ENCODE data around the gene NR6A1. TPM values are rescaled to one million over a fixed set of nuclear protein-coding genes. Genes with fewer than 3 reads are reported as not detected.

NR6A1 gene
- total RNA-seq, 1 experiment from 2014 or later = 164 TPM

GRCh38 chr9:124631326-124631725 is 139.8 kb downstream of the NR6A1 start:
- ChIA-PET CTCF (interaction anchor here (1.2 kb wide), 1 partner anchor 14 kb away, joined by 5 read pairs; no protein-coding TSS in a partner anchor), POLR2A (no interaction called here)
- H3K9me3 Mint-ChIP-seq = no peaks in the 10 kb centered on the region
- no peak overlapping the region for H3K4me3 Mint-ChIP-seq
- peaks cover 10% of the 10 kb centered on the region for H3K4me1 Mint-ChIP-seq
- no peak for TF ChIP-seq STAT6 (CRISPR knock-in tag; conservative IDR thresholded peaks at IDR 0.05; ENCODE audit: low read depth)
- no peak for TF ChIP-seq ZNF263 (CRISPR knock-in tag; IDR thresholded peaks at IDR 0.05; ENCODE audit: low read depth)
- no peak for TF ChIP-seq FOXP1 (CRISPR knock-in tag; IDR thresholded peaks at IDR 0.05; ENCODE audit: borderline replicate concordance)
- TF ChIP-seq, protein P1, sequence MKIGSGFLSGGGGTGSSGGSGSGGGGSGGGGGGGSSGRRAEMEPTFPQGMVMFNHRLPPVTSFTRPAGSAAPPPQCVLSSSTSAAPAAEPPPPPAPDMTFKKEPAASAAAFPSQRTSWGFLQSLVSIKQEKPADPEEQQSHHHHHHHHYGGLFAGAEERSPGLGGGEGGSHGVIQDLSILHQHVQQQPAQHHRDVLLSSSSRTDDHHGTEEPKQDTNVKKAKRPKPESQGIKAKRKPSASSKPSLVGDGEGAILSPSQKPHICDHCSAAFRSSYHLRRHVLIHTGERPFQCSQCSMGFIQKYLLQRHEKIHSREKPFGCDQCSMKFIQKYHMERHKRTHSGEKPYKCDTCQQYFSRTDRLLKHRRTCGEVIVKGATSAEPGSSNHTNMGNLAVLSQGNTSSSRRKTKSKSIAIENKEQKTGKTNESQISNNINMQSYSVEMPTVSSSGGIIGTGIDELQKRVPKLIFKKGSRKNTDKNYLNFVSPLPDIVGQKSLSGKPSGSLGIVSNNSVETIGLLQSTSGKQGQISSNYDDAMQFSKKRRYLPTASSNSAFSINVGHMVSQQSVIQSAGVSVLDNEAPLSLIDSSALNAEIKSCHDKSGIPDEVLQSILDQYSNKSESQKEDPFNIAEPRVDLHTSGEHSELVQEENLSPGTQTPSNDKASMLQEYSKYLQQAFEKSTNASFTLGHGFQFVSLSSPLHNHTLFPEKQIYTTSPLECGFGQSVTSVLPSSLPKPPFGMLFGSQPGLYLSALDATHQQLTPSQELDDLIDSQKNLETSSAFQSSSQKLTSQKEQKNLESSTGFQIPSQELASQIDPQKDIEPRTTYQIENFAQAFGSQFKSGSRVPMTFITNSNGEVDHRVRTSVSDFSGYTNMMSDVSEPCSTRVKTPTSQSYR (CRISPR knock-in tag; IDR thresholded peaks at IDR 0.05) = no peak
- no peak for TF ChIP-seq TEAD4 (CRISPR knock-in tag; IDR thresholded peaks at IDR 0.05)
- TF ChIP-seq ARID4B (CRISPR knock-in tag; IDR thresholded peaks at IDR 0.05; ENCODE audit: borderline replicate concordance) = no peak
- TF ChIP-seq, protein P2, sequence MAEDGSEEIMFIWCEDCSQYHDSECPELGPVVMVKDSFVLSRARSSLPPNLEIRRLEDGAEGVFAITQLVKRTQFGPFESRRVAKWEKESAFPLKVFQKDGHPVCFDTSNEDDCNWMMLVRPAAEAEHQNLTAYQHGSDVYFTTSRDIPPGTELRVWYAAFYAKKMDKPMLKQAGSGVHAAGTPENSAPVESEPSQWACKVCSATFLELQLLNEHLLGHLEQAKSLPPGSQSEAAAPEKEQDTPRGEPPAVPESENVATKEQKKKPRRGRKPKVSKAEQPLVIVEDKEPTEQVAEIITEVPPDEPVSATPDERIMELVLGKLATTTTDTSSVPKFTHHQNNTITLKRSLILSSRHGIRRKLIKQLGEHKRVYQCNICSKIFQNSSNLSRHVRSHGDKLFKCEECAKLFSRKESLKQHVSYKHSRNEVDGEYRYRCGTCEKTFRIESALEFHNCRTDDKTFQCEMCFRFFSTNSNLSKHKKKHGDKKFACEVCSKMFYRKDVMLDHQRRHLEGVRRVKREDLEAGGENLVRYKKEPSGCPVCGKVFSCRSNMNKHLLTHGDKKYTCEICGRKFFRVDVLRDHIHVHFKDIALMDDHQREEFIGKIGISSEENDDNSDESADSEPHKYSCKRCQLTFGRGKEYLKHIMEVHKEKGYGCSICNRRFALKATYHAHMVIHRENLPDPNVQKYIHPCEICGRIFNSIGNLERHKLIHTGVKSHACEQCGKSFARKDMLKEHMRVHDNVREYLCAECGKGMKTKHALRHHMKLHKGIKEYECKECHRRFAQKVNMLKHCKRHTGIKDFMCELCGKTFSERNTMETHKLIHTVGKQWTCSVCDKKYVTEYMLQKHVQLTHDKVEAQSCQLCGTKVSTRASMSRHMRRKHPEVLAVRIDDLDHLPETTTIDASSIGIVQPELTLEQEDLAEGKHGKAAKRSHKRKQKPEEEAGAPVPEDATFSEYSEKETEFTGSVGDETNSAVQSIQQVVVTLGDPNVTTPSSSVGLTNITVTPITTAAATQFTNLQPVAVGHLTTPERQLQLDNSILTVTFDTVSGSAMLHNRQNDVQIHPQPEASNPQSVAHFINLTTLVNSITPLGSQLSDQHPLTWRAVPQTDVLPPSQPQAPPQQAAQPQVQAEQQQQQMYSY (CRISPR knock-in tag; IDR thresholded peaks at IDR 0.05) = no peak
- no peak for TF ChIP-seq ZNF671 (CRISPR knock-in tag; IDR thresholded peaks at IDR 0.05)
- TF ChIP-seq RELA (CRISPR knock-in tag; IDR thresholded peaks at IDR 0.05; ENCODE audit: borderline replicate concordance) = no peak
- no peak for TF ChIP-seq AR (CRISPR knock-in tag; IDR thresholded peaks at IDR 0.05)
- TF ChIP-seq NFATC4 (CRISPR knock-in tag; IDR thresholded peaks at IDR 0.05) = no peak
- H3K27ac Mint-ChIP-seq = no peak overlapping the region
- H3K27me3 Mint-ChIP-seq (ENCODE audit: low read depth) = no peaks in the 10 kb centered on the region
- DNase-seq (ENCODE audit: low spot score) (no peak), ATAC-seq (no peak)
- H3K36me3 Mint-ChIP-seq = no peaks in the 10 kb centered on the region

Measured in WTC11 (cell line).